ENCODE data around the gene SPG11. TPM values are rescaled to one million over a fixed set of nuclear protein-coding genes. Genes with fewer than 3 reads are reported as not detected.

Gene SPG11
- total and polyA plus RNA-seq, 10 of the 15 experiments (the other 5 are each of a cell fraction or from before 2014, with no cell fraction given): 22.1 to 85.1 (median 47.2) TPM

DNA sequence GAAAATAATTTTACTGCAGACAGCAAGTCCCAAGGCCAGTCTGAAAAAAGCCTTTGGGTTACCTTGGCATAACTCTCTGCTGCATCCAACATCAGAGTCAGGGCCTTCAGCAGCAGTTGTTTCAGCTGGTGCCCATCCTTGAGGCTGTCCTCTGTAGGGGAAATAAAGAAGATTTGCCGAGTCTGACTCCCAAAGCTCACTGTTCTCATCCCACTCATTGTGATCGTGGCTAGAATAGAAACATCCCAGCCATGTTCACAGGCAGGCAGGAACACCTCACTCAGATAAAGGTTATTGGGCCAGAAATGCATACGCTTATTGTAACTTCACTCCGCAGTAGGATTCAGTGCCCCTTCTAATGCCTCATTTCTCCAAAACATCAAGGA is 97.3 kb downstream of the SPG11 start:
- Histone ChIP-seq H3K36me3 (ENCODE audit: control insufficient read depth in 2 of 2, insufficient read depth in 2 of 2, low read length in 1 of 2) (peaks cover 19 to 37% of the 10 kb centered on the region in 2 experiments), H3K27me3 (replicated peaks in 1 of 2; ENCODE audit: control insufficient read depth in 2 of 2, insufficient read depth in 2 of 2, low read length in 1 of 2) (no peaks in the 10 kb centered on the region), H3K79me2 (ENCODE audit: control insufficient read depth, insufficient read depth, low read length) (no peaks in the 10 kb centered on the region), H3K4me2 (ENCODE audit: control insufficient read depth, insufficient read depth) (no peak overlapping the region), H3K9ac (ENCODE audit: control insufficient read depth, insufficient read depth, low read length) (no peak overlapping the region), H3K4me3 (no peak overlapping the region), H3K9me3 (replicated peaks; ENCODE audit: control insufficient read depth, insufficient read depth, low read length) (peaks cover 9% of the 10 kb centered on the region; the same call in 2 of the 3 replicates), H2AFZ (ENCODE audit: control insufficient read depth, low read depth, low read length) (no peak overlapping the region), H3K4me1 (ENCODE audit: control insufficient read depth, insufficient read depth, low read length) (no peaks in the 10 kb centered on the region), H3K27ac (ENCODE audit: control insufficient read depth, insufficient read depth) (no peak overlapping the region), H4K20me1 (ENCODE audit: control insufficient read depth, insufficient read depth) (no peaks in the 10 kb centered on the region; the same call in 1 of the 2 replicates)
- ChIA-PET SMC1A (ENCODE audit: uncharacterized antibody, unreplicated experiment) (no interaction called here), CTCF (no interaction called here), POLR2A (no interaction called here), RAD21 (ENCODE audit: unreplicated experiment) (no interaction called here)
- no peak for DNase-seq (ENCODE audit: low read depth, low spot score)
- FAIRE-seq: no peak
- BruUV-seq (replicated peaks): no TSS peak
- ATAC-seq: no peak
- WGBS (ENCODE audit: insufficient coverage, insufficient replicate concordance, low lambda C conversion rate, missing lambda C conversion rate): 100% methylated on average over 4 of the region's 4 CpGs
- TF ChIP-seq SMC3 (IDR thresholded peaks at IDR 0.05; ENCODE audit: borderline replicate concordance, low read length) (no peak), ZNF207 (IDR thresholded peaks at IDR 0.05; ENCODE audit: borderline replicate concordance) (no peak), SIX5 (IDR thresholded peaks at IDR 0.05; ENCODE audit: low read depth, low read length, severe bottlenecking) (no peak), EGR1 (IDR thresholded peaks at IDR 0.05; ENCODE audit: borderline replicate concordance in 1 of 2, low read depth in 2 of 2, low read length in 2 of 2) (no peak), YY1 (IDR thresholded peaks at IDR 0.05; ENCODE audit: low read depth, low read length) (no peak), EZH2 (IDR thresholded peaks at IDR 0.05; ENCODE audit: borderline replicate concordance, control insufficient read depth, low read depth, low read length) (no peak), BMI1 (IDR thresholded peaks at IDR 0.05; ENCODE audit: borderline replicate concordance) (no peak), FOS (IDR thresholded peaks at IDR 0.05; ENCODE audit: borderline replicate concordance, extremely low read depth, insufficient read length) (no peak), KDM1A (IDR thresholded peaks at IDR 0.05; ENCODE audit: borderline replicate concordance) (no peak), CEBPB (IDR thresholded peaks at IDR 0.05; ENCODE audit: borderline replicate concordance in 1 of 2, low read depth in 2 of 2, low read length in 2 of 2) (no peak)
- intact Hi-C loops (cut with micrococcal nuclease; ENCODE audit: unreplicated experiment): no loop called here
- in situ Hi-C loops (cut with MboI): no loop called here
